ENCODE measurements around the gene RFPL2.
"Not testable (repeated sequence)": the region's sequence is repeated elsewhere in the genome, so short reads cannot be mapped to it uniquely, and the experiment has no call there.

RFPL2 gene

DNA sequence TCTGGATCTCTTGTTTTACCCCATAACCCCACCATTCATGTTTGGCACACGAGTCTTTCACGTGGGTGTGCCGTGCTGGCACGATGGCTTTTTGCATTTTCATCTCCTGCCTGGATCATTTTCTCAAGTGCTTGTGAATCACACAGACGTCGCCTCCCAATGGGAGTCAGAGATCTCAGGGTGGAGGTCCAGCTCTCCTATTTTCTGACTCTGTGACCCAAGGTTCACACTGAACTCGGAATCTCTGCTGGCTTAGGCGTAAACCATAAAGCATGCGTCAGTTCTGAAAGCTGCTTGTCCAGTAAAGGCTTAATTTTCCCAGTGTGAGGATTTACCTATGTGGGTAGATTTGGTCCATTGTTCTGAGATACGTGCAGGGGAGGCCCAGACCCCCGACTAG is 29.8 kb downstream of the RFPL2 start:
- H3K4me1 ChIP-seq, result no peaks in the 10 kb centered on the region
- no peak for DNase-seq
- no peak for TF ChIP-seq CTCF (IDR thresholded peaks at IDR 0.05; ENCODE audit: low read depth, low read length)
- H3K36me3 ChIP-seq, result no peaks in the 10 kb centered on the region
- peaks cover 27% of the 10 kb centered on the region for H3K27me3 ChIP-seq
- H3K9me3 ChIP-seq, result no peaks in the 10 kb centered on the region
- no peak overlapping the region for H3K4me3 ChIP-seq (ENCODE audit: low read depth, low read length)

- TF ChIP-seq CTCF (IDR thresholded peaks at IDR 0.05; ENCODE audit: low read depth, low read length), result no peak
Measured at GRCh38 chr22:32165681-32166080, 39.2 kb downstream of the RFPL2 start.

DNA sequence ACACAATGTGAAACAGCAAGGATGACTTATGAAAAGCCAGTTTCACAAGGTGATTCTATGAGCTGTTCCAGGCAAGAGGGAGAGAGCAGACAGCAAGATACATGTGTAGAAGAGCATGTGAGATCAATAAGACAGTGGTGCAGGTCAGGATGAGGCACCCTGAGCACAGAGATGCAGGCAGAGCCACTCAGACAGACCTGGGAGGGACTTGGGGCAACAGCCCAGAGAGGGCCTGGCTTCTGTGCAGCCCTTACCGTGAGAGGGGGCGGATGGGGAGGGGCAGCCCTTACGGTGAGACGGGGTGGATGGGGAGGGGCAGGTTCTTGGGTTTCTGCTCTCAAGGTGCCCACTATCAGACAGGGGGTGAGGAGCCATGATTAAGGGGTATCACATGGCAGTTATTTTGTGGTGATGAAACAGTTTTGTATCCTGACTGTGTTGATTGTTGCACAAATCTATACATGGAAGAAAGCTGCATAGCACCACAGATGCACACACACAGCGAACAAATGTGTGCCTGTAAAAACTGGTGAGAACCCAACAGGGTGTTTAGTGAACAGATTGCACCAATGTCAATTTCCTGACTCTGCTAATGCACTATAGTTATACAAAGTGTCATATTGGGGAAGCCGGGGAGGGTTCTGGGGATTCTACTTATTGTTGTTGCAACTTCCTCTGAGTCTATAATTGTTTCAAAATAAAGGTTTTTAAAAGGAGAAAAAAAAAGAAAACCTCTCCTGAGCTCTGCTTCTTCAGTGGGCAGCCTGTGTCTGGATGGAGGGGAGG is 40.6 kb downstream of the RFPL2 start:
- Histone ChIP-seq H3K4me3 (ENCODE audit: low read depth, low read length) (no peak overlapping the region), H3K27me3 (peaks cover 4% of the 10 kb centered on the region; the same call in 1 of the 2 replicates), H3K9me3 (no peaks in the 10 kb centered on the region), H3K36me3 (no peaks in the 10 kb centered on the region), H3K4me1 (no peaks in the 10 kb centered on the region)
- no peak for DNase-seq
- TF ChIP-seq CTCF (IDR thresholded peaks at IDR 0.05; ENCODE audit: low read depth, low read length), result no peak

More at GRCh38 chr22:32165681-32166080, 39.2 kb downstream of the RFPL2 start:
- Histone ChIP-seq H3K9me3 (no peaks in the 10 kb centered on the region), H3K27me3 (peaks cover 4% of the 10 kb centered on the region; the same call in 1 of the 2 replicates), H3K36me3 (no peaks in the 10 kb centered on the region), H3K4me3 (ENCODE audit: low read depth, low read length) (no peak overlapping the region), H3K4me1 (no peaks in the 10 kb centered on the region)
- no peak for DNase-seq

- not testable (repeated sequence) for H3K9me3 ChIP-seq; DNase-seq; H3K36me3 ChIP-seq; H3K4me3 ChIP-seq (ENCODE audit: low read depth, low read length); H3K4me1 ChIP-seq; H3K27me3 ChIP-seq
Measured at GRCh38 chr22:32160411-32160810, 44.5 kb downstream of the RFPL2 start.

GRCh38 chr22:32158712-32159533 is 46.0 kb downstream of the RFPL2 start, which contains the start of gene C22orf42:
Gene C22orf42 (minus strand): TSS chr22:32159303. CDS start chr22:32159215, 88 bp downstream.
- H3K4me3 ChIP-seq (ENCODE audit: low read depth, low read length), result no peak within 1 kb of the TSS
- no peaks in the 10 kb centered on the region for H3K36me3 ChIP-seq
- peaks cover 5% of the 10 kb centered on the region; the same call in 1 of the 2 replicates for H3K27me3 ChIP-seq
- H3K4me1 ChIP-seq, result no peaks in the 10 kb centered on the region
- TF ChIP-seq CTCF (IDR thresholded peaks at IDR 0.05; ENCODE audit: low read depth, low read length), result no peak
- DNase-seq, result no peak
- no peaks in the 10 kb centered on the region for H3K9me3 ChIP-seq

GRCh38 chr22:32157632-32158031 is 47.2 kb downstream of the RFPL2 start:
- not testable (repeated sequence) for DNase-seq, H3K27me3 ChIP-seq

DNA sequence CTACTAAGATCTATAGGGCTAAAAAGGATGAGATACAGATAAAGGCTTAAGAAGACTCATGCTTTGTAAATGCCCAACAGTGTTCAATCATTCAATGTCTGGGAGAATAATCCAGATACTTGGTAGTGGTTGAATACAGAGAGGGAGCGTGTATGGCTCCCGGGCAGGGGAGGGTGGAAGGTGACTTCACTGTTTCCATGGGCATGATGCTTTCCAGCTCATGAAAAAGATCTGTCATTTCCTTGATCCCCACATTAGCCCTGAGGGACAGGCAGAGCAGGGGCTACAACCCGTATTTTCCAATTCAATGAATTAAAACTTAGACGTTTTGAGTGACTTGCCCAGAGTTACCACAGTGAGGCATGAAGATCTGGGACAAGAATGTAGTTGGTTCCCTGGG is 50.1 kb downstream of the RFPL2 start:
- DNase-seq; H3K36me3 ChIP-seq; H3K27me3 ChIP-seq; H3K9me3 ChIP-seq; H3K4me1 ChIP-seq; H3K4me3 ChIP-seq (ENCODE audit: low read depth, low read length): not testable (repeated sequence)

More at GRCh38 chr22:32157632-32158031, 47.2 kb downstream of the RFPL2 start:
- H3K9me3 ChIP-seq; H3K4me3 ChIP-seq (ENCODE audit: low read depth, low read length); H3K4me1 ChIP-seq; H3K36me3 ChIP-seq: not testable (repeated sequence)

GRCh38 chr22:32151641-32152040 is 53.2 kb downstream of the RFPL2 start:
- H3K4me1 ChIP-seq; H3K36me3 ChIP-seq; H3K9me3 ChIP-seq; H3K4me3 ChIP-seq (ENCODE audit: low read depth, low read length); H3K27me3 ChIP-seq; DNase-seq: not testable (repeated sequence)

- H3K4me1 ChIP-seq; H3K27me3 ChIP-seq; H3K4me3 ChIP-seq (ENCODE audit: low read depth, low read length); DNase-seq; H3K36me3 ChIP-seq; H3K9me3 ChIP-seq: not testable (repeated sequence)
Measured at GRCh38 chr22:32150647-32151046, 54.2 kb downstream of the RFPL2 start.

GRCh38 chr22:32148372-32148771 is 56.5 kb downstream of the RFPL2 start:
- DNase-seq; H3K27me3 ChIP-seq; H3K4me3 ChIP-seq (ENCODE audit: low read depth, low read length); H3K9me3 ChIP-seq; H3K36me3 ChIP-seq; H3K4me1 ChIP-seq: not testable (repeated sequence)

DNA sequence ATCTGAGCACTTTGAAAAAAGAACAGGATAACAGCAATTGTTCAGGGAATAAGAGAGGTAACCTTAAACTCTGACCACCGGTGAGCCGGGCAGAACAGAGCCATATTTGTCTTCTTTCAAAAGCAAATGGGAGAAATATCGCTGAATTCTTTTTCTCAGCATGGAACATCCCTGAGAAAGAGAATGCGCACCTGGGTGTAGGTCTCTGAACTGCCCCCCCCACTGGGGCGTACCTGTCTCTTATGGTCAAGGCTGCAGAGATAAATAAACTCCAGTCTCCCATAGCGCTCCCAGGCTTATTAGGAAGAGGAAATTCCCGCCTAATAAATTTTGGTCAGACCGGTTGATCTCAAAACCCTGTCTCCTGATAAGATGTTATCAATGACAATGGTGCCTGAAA is 57.7 kb downstream of the RFPL2 start:
- not testable (repeated sequence) for H3K9me3 ChIP-seq; DNase-seq; H3K4me3 ChIP-seq (ENCODE audit: low read depth, low read length); H3K27me3 ChIP-seq; H3K4me1 ChIP-seq; H3K36me3 ChIP-seq

Data from BE2C (cell line).